HEK293 (cell line): ENCODE results near the gene ANXA1.
A peak's percentile ranks its signal among the peaks of the same experiment; 100 is the strongest.

Source experiments
- BCL11A ChIP-seq: fragments of 450-650 bp; formaldehyde crosslinking; IDR thresholded peaks from 2 replicates; pipeline ENCODE4 v1.5.1; 2016; ENCODE audit warnings: low read depth, missing biosample characterization, missing genetic modification characterization
- GLIS2 ChIP-seq: fragments of 450-650 bp; formaldehyde crosslinking; IDR thresholded peaks from 2 replicates; pipeline ENCODE4 v1.5.1; 2016; ENCODE audit warnings: missing biosample characterization, missing genetic modification characterization
- MYNN ChIP-seq: fragments of 450-650 bp; formaldehyde crosslinking; IDR thresholded peaks from 2 replicates; pipeline ENCODE4 v1.5.1; 2016; ENCODE audit warnings: missing biosample characterization, missing genetic modification characterization, borderline replicate concordance
- ZBTB8A ChIP-seq: fragments of 450-650 bp; formaldehyde crosslinking; IDR thresholded peaks from 2 replicates; pipeline ENCODE4 v1.5.1; 2016; ENCODE audit warnings: missing biosample characterization, missing genetic modification characterization
- ZNF10 ChIP-seq: fragments of 450-650 bp; formaldehyde crosslinking; IDR thresholded peaks from 2 replicates; pipeline ENCODE4 v1.5.1; 2017; ENCODE audit warnings: missing biosample characterization, missing genetic modification characterization
- ZNF140 ChIP-seq: fragments of 450-650 bp; formaldehyde crosslinking; IDR thresholded peaks from 2 replicates; pipeline ENCODE4 v1.5.1; 2016; ENCODE audit warnings: missing biosample characterization, missing genetic modification characterization
- ZNF155 ChIP-seq: fragments of 450-650 bp; formaldehyde crosslinking; IDR thresholded peaks from 2 replicates; pipeline ENCODE4 v1.5.1; 2016; ENCODE audit warnings: missing biosample characterization, missing genetic modification characterization
- ZNF174 ChIP-seq: fragments of 450-650 bp; formaldehyde crosslinking; IDR thresholded peaks from 2 replicates; pipeline ENCODE4 v1.5.0; 2017; ENCODE audit warnings: missing biosample characterization, mild to moderate bottlenecking, missing genetic modification characterization
- ZNF202 ChIP-seq: fragments of 450-650 bp; formaldehyde crosslinking; IDR thresholded peaks from 2 replicates; pipeline ENCODE4 v1.5.1; 2016; ENCODE audit warnings: missing biosample characterization, missing genetic modification characterization, borderline replicate concordance
- ZNF266 ChIP-seq: fragments of 450-650 bp; formaldehyde crosslinking; IDR thresholded peaks from 2 replicates; pipeline ENCODE4 v1.5.1; 2016; ENCODE audit warnings: missing biosample characterization, missing genetic modification characterization, low read depth
- ZNF416 ChIP-seq: fragments of 450-650 bp; formaldehyde crosslinking; IDR thresholded peaks from 2 replicates; pipeline ENCODE4 v1.5.1; 2016; ENCODE audit warnings: missing biosample characterization, missing genetic modification characterization
- ZNF426 ChIP-seq: fragments of 450-650 bp; formaldehyde crosslinking; IDR thresholded peaks from 2 replicates; pipeline ENCODE4 v1.5.1; 2017; ENCODE audit warnings: missing biosample characterization, missing genetic modification characterization, mild to moderate bottlenecking, inconsistent platforms, moderate library complexity
- ZNF433 ChIP-seq: fragments of 450-650 bp; formaldehyde crosslinking; IDR thresholded peaks from 2 replicates; pipeline ENCODE4 v1.5.1; 2016; ENCODE audit warnings: missing biosample characterization, missing genetic modification characterization, low read depth
- ZNF501 ChIP-seq: fragments of 450-650 bp; formaldehyde crosslinking; IDR thresholded peaks from 2 replicates; pipeline ENCODE4 v1.5.1; 2016; ENCODE audit warnings: missing biosample characterization, missing genetic modification characterization
- ZNF510 ChIP-seq: fragments of 450-650 bp; formaldehyde crosslinking; IDR thresholded peaks from 2 replicates; pipeline ENCODE4 v1.5.1; 2018; ENCODE audit warnings: mild to moderate bottlenecking, missing genetic modification characterization, missing biosample characterization; ENCODE audit not compliant: insufficient replicate concordance
- ZNF555 ChIP-seq: fragments of 450-650 bp; formaldehyde crosslinking; conservative IDR thresholded peaks from 2 replicates; pipeline ENCODE4 v1.5.1; 2017; ENCODE audit warnings: missing biosample characterization, mild to moderate bottlenecking, missing genetic modification characterization, inconsistent platforms
- ZNF623 ChIP-seq: fragments of 450-650 bp; formaldehyde crosslinking; IDR thresholded peaks from 2 replicates; pipeline ENCODE4 v1.5.1; 2016; ENCODE audit warnings: missing biosample characterization, missing genetic modification characterization
- ZNF629 ChIP-seq: fragments of 450-650 bp; formaldehyde crosslinking; IDR thresholded peaks from 2 replicates; pipeline ENCODE4 v1.5.1; 2017; ENCODE audit warnings: missing biosample characterization, missing genetic modification characterization
- ZNF654 ChIP-seq: fragments of 450-650 bp; formaldehyde crosslinking; IDR thresholded peaks from 2 replicates; pipeline ENCODE4 v1.5.1; 2016; ENCODE audit warnings: low read depth, missing biosample characterization, missing genetic modification characterization
- ZXDB ChIP-seq: fragments of 450-650 bp; formaldehyde crosslinking; IDR thresholded peaks from 2 replicates; pipeline ENCODE4 v1.5.1; 2016; ENCODE audit warnings: missing biosample characterization, missing genetic modification characterization
- TF ChIP-seq, protein P1 (sequence below): fragments of 450-650 bp; formaldehyde crosslinking; IDR thresholded peaks from 2 replicates; pipeline ENCODE4 v1.5.1; 2017; ENCODE audit warnings: missing biosample characterization, missing genetic modification characterization
- TF ChIP-seq, protein P2 (sequence below): fragments of 450-650 bp; formaldehyde crosslinking; IDR thresholded peaks from 2 replicates; pipeline ENCODE4 v1.5.1; 2016; ENCODE audit warnings: missing biosample characterization, missing genetic modification characterization
- TF ChIP-seq, protein P3 (sequence below): fragments of 450-650 bp; formaldehyde crosslinking; conservative IDR thresholded peaks from 2 replicates; pipeline ENCODE4 v1.5.1; 2016; ENCODE audit warnings: low read depth, missing biosample characterization, missing genetic modification characterization

Gene ANXA1

DNA sequence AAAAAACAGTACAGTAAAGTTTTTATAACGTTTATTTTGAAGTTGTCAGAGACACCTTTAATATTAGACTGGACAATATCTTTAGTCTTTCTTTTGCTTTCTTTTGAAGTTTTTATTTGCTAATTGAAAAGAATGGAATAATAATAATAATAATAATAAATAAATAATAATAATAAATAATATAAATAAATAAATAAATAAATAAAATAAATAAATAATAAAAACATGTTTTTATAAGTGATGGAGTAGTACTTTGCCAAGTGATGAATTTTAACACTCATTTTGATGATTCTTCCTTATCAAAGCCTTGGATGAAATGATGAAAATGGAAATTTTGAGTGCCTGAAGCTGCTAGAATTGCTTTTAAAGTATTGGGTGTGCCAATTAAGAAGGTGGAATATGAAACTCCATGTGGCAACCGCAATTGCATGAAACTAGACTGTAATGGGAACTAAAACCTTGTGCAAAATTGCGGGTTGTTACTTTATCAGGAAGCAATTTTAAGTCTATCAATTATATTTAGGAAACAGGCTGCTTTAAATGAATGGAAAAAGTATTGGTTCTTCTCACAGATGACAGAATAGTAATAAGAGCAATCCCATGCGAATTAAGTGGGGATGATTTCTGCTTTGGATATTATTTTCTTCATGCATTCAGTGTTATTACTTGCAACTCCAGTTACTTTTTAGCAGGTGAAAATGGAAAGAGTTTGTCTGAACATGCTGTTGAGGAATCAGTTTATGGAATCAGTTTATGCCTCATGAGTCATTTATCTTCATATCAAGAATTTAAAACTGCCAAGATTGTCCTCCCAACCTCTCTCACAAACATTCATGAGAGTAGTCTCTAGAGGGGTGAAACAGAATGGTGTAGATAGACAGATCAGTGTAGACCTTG lies 4.6 kb downstream of the ANXA1 start (continued):
- TF ChIP-seq ZNF433 (tag by site-specific recombination) (0 out of 2 replicates have a peak, but pooled peaks have one; percentile 33), ZNF654 (tag by site-specific recombination) (peak; percentile 18; the same call in 1 of the 2 replicates), ZNF416 (tag by site-specific recombination) (no peak), ZBTB8A (tag by site-specific recombination) (peak; percentile 76), BCL11A (tag by site-specific recombination) (no peak), ZXDB (peak; percentile 67), ZNF266 (tag by site-specific recombination) (no peak), ZNF501 (tag by site-specific recombination) (peak; percentile 35; the same call in 1 of the 2 replicates), GLIS2 (tag by site-specific recombination) (no peak), ZNF555 (tag by site-specific recombination) (peak; percentile 92), ZNF155 (no peak), ZNF202 (0 out of 2 replicates have a peak, but pooled peaks have one; percentile 24), MYNN (no peak), ZNF140 (tag by site-specific recombination) (peak; percentile 43; the same call in 1 of the 2 replicates), ZNF510 (tag by site-specific recombination) (peak; percentile 59), ZNF426 (peak; percentile 93), ZNF623 (tag by site-specific recombination) (peak; percentile 75), ZNF10 (tag by site-specific recombination) (no peak), ZNF174 (no peak), ZNF629 (tag by site-specific recombination) (peak; percentile 54)
- TF ChIP-seq, protein P1, sequence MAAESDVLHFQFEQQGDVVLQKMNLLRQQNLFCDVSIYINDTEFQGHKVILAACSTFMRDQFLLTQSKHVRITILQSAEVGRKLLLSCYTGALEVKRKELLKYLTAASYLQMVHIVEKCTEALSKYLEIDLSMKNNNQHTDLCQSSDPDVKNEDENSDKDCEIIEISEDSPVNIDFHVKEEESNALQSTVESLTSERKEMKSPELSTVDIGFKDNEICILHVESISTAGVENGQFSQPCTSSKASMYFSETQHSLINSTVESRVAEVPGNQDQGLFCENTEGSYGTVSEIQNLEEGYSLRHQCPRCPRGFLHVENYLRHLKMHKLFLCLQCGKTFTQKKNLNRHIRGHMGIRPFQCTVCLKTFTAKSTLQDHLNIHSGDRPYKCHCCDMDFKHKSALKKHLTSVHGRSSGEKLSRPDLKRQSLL, result no peak
- TF ChIP-seq, protein P2, sequence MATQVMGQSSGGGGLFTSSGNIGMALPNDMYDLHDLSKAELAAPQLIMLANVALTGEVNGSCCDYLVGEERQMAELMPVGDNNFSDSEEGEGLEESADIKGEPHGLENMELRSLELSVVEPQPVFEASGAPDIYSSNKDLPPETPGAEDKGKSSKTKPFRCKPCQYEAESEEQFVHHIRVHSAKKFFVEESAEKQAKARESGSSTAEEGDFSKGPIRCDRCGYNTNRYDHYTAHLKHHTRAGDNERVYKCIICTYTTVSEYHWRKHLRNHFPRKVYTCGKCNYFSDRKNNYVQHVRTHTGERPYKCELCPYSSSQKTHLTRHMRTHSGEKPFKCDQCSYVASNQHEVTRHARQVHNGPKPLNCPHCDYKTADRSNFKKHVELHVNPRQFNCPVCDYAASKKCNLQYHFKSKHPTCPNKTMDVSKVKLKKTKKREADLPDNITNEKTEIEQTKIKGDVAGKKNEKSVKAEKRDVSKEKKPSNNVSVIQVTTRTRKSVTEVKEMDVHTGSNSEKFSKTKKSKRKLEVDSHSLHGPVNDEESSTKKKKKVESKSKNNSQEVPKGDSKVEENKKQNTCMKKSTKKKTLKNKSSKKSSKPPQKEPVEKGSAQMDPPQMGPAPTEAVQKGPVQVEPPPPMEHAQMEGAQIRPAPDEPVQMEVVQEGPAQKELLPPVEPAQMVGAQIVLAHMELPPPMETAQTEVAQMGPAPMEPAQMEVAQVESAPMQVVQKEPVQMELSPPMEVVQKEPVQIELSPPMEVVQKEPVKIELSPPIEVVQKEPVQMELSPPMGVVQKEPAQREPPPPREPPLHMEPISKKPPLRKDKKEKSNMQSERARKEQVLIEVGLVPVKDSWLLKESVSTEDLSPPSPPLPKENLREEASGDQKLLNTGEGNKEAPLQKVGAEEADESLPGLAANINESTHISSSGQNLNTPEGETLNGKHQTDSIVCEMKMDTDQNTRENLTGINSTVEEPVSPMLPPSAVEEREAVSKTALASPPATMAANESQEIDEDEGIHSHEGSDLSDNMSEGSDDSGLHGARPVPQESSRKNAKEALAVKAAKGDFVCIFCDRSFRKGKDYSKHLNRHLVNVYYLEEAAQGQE (tag by site-specific recombination), result peak; percentile 65
- TF ChIP-seq, protein P3, sequence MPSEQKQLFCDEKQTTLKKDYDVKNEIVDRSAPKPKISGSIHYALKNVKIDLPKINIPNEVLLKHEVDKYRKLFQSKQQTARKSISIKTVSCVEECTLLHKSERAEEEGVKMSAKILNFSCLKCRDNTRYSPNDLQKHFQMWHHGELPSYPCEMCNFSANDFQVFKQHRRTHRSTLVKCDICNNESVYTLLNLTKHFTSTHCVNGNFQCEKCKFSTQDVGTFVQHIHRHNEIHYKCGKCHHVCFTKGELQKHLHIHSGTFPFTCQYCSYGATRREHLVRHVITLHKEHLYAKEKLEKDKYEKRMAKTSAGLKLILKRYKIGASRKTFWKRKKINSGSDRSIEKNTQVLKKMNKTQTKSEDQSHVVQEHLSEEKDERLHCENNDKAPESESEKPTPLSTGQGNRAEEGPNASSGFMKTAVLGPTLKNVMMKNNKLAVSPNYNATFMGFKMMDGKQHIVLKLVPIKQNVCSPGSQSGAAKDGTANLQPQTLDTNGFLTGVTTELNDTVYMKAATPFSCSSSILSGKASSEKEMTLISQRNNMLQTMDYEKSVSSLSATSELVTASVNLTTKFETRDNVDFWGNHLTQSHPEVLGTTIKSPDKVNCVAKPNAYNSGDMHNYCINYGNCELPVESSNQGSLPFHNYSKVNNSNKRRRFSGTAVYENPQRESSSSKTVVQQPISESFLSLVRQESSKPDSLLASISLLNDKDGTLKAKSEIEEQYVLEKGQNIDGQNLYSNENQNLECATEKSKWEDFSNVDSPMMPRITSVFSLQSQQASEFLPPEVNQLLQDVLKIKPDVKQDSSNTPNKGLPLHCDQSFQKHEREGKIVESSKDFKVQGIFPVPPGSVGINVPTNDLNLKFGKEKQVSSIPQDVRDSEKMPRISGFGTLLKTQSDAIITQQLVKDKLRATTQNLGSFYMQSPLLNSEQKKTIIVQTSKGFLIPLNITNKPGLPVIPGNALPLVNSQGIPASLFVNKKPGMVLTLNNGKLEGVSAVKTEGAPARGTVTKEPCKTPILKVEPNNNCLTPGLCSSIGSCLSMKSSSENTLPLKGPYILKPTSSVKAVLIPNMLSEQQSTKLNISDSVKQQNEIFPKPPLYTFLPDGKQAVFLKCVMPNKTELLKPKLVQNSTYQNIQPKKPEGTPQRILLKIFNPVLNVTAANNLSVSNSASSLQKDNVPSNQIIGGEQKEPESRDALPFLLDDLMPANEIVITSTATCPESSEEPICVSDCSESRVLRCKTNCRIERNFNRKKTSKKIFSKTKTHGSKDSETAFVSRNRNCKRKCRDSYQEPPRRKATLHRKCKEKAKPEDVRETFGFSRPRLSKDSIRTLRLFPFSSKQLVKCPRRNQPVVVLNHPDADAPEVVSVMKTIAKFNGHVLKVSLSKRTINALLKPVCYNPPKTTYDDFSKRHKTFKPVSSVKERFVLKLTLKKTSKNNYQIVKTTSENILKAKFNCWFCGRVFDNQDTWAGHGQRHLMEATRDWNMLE (tag by site-specific recombination), result peak; percentile 88
